HEK293 (cell line): ENCODE measurements around the gene GSTT2B.
"Not testable (repeated sequence)": the region's sequence is repeated elsewhere in the genome, so short reads cannot be mapped to it uniquely, and the experiment has no call there.

Experiments
- CTCF ChIA-PET: fragments of 350-600 bp; formaldehyde crosslinking; extraction: SDS; loops from one replicate; lab custom pipeline; 2021; ENCODE audit warnings: antibody characterized with exemption; lab: Yijun Ruan, JAX
- POLR2A ChIA-PET: fragments of 300-600 bp; formaldehyde crosslinking; extraction: SDS; loops from one replicate; lab custom pipeline; 2020; ENCODE audit warnings: antibody characterized with exemption, inconsistent platforms; lab: Yijun Ruan, JAX
- H3K27ac ChIP-seq: fragments of 200-500 bp; sonication (Bioruptor generic); 2 replicates; pipeline ENCODE4 v1.5.1; 2014; ENCODE audit warnings: low read depth, low read length, control low read depth, inconsistent platforms; ENCODE audit errors: extremely low read depth
- H3K36me3 ChIP-seq, 2 experiments: fragments of 200-500 bp in 1 of 2; sonication (Bioruptor generic) in 1 of 2; 1 replicate in 1 of 2; 2 replicates in 1 of 2; pipeline ENCODE4 v1.5.1; 2014 to 2017; ENCODE audit warnings: inconsistent platforms in 2 of 2, low read length in 2 of 2; ENCODE audit not compliant: control insufficient read depth in 2 of 2, insufficient read depth in 1 of 2
- H3K4me1 ChIP-seq: fragments of 200-500 bp; sonication (Bioruptor generic); 2 replicates; pipeline ENCODE4 v1.5.1; 2014; ENCODE audit warnings: mild to moderate bottlenecking, low read length, inconsistent platforms; ENCODE audit not compliant: control insufficient read depth, insufficient read depth
- H3K4me3 ChIP-seq: 2 replicates; pipeline ENCODE4 v1.5.1; 2011; ENCODE audit warnings: low read depth, mild to moderate bottlenecking, control low read depth, low read length, moderate library complexity
- H3K9me3 ChIP-seq: fragments of 200-500 bp; sonication (Bioruptor generic); 2 replicates; pipeline ENCODE4 v1.5.1; 2014; ENCODE audit warnings: low read depth, low read length, inconsistent platforms; ENCODE audit not compliant: control insufficient read depth, insufficient read depth
- BCL11A ChIP-seq: fragments of 450-650 bp; formaldehyde crosslinking; IDR thresholded peaks from 2 replicates; pipeline ENCODE4 v1.5.1; 2016; ENCODE audit warnings: low read depth, missing biosample characterization, missing genetic modification characterization
- EGR2 ChIP-seq: fragments of 450-650 bp; formaldehyde crosslinking; IDR thresholded peaks from 2 replicates; pipeline ENCODE4 v1.5.1; 2016; ENCODE audit warnings: low read depth, missing biosample characterization, missing genetic modification characterization
- ZFHX2 ChIP-seq: fragments of 450-650 bp; formaldehyde crosslinking; conservative IDR thresholded peaks from 2 replicates; pipeline ENCODE4 v1.5.1; 2016; ENCODE audit warnings: missing biosample characterization, missing genetic modification characterization
- ZNF311 ChIP-seq: fragments of 450-650 bp; formaldehyde crosslinking; IDR thresholded peaks from 2 replicates; pipeline ENCODE4 v1.5.1; 2017; ENCODE audit warnings: missing biosample characterization, missing genetic modification characterization, borderline replicate concordance
- ZNF776 ChIP-seq: fragments of 450-650 bp; formaldehyde crosslinking; IDR thresholded peaks from 2 replicates; pipeline ENCODE4 v1.5.0; 2017; ENCODE audit warnings: missing biosample characterization, missing genetic modification characterization, borderline replicate concordance
- TF ChIP-seq, protein P1 (sequence below): fragments of 450-650 bp; formaldehyde crosslinking; IDR thresholded peaks from 2 replicates; pipeline ENCODE4 v1.5.1; 2016; ENCODE audit warnings: missing biosample characterization, missing genetic modification characterization
- TF ChIP-seq, protein P2 (sequence below): fragments of 450-650 bp; formaldehyde crosslinking; optimal IDR thresholded peaks from 2 replicates; pipeline ENCODE3; 2016; ENCODE audit warnings: missing biosample characterization, mild to moderate bottlenecking, missing genetic modification characterization

The GSTT2B gene

DNA sequence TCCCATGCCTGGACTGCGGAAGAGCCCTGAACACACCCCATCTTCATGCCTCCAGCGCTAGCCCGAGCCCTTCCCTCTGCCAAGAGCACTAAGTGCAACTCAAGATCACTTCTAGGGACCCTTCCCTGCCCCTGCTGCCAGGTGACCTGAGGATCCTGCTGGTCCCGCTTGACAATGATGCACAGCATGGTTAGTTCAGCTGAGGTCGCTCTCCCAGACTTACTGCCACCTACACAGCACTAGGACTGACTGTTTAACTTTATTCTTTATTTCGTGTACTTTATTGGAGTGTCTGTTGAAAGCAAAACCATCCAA, 6.0 kb downstream of the GSTT2B start:
- H3K4me3 ChIP-seq, H3K36me3 ChIP-seq, H3K9me3 ChIP-seq, POLR2A ChIA-PET, H3K4me1 ChIP-seq, CTCF ChIA-PET, H3K27ac ChIP-seq: not testable (repeated sequence)

DNA sequence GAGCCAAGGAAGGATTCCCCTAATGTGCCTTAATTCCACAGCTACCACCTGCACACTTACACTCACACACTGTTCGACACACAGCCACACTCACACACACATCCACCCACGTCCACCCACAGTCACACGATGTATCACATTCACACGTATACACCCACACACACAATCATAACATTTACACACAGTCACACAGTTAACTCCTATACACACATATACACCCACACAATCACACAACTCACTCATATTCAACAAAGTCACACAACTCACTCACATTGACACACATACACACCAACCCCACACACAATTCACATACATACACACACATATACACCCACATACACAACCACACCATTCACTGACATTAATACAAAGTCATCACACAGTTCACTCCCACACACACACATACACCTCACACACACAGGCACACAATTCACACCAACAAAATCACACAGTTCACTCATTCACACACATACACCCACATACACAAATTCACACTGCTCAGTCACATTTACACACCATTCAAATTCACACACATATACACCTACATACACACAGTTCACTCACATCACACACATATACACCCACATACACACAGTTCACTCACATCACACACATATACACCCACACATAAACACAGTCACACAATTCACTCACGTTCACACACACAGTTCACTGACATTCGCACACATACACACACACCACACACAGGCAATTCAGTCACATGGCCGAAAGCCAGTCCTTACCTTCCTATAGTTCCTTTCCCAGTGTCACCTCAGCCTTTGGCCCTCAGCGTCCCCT, 6.6 kb downstream of the GSTT2B start:
- H3K27ac ChIP-seq, H3K36me3 ChIP-seq, H3K4me3 ChIP-seq, CTCF ChIA-PET, H3K4me1 ChIP-seq, H3K9me3 ChIP-seq, POLR2A ChIA-PET: not testable (repeated sequence)
- TF ChIP-seq ZNF311 (tag by site-specific recombination): 0 out of 2 replicates have a peak, but pooled peaks have one; percentile 49
- peak; percentile 100 for TF ChIP-seq ZFHX2 (tag by site-specific recombination)
- peak; percentile 99 for TF ChIP-seq EGR2 (tag by site-specific recombination)
- 0 out of 2 replicates have a peak, but pooled peaks have one; percentile 18 for TF ChIP-seq BCL11A (tag by site-specific recombination)
- TF ChIP-seq ZNF776 (tag by site-specific recombination): 0 out of 2 replicates have a peak, but pooled peaks have one; percentile 19
- TF ChIP-seq, protein P1, sequence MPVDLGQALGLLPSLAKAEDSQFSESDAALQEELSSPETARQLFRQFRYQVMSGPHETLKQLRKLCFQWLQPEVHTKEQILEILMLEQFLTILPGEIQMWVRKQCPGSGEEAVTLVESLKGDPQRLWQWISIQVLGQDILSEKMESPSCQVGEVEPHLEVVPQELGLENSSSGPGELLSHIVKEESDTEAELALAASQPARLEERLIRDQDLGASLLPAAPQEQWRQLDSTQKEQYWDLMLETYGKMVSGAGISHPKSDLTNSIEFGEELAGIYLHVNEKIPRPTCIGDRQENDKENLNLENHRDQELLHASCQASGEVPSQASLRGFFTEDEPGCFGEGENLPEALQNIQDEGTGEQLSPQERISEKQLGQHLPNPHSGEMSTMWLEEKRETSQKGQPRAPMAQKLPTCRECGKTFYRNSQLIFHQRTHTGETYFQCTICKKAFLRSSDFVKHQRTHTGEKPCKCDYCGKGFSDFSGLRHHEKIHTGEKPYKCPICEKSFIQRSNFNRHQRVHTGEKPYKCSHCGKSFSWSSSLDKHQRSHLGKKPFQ (tag by site-specific recombination): peak; percentile 97
- TF ChIP-seq, protein P2, sequence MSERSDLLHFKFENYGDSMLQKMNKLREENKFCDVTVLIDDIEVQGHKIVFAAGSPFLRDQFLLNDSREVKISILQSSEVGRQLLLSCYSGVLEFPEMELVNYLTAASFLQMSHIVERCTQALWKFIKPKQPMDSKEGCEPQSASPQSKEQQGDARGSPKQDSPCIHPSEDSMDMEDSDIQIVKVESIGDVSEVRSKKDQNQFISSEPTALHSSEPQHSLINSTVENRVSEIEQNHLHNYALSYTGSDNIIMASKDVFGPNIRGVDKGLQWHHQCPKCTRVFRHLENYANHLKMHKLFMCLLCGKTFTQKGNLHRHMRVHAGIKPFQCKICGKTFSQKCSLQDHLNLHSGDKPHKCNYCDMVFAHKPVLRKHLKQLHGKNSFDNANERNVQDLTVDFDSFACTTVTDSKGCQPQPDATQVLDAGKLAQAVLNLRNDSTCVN (tag by site-specific recombination): peak; percentile 17
- TF ChIP-seq, all 188 proteins: peak for 7; not testable (repeated sequence) for 181

DNA sequence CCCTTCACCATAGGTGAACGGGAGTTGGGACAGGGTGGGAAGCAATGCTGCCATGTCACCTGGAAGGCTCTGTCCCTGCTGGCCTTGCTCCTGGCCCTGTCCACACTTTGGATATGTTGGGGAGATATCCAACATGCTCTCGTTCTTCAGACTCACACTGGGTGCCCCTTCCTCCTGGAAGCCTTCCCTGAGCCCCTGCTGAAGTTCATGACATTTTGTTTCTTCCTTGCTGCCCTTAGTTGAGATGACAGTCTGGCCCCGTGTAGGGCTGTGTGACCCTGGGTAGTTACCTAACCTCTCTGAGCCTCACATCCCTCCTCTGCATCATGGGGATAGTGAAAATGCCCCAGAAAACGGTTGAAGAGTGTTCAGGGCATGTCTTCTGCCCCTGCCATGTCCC, 7.5 kb downstream of the GSTT2B start:
- H3K4me1 ChIP-seq, CTCF ChIA-PET, H3K4me3 ChIP-seq, POLR2A ChIA-PET, H3K27ac ChIP-seq, H3K9me3 ChIP-seq, H3K36me3 ChIP-seq: not testable (repeated sequence)

DNA sequence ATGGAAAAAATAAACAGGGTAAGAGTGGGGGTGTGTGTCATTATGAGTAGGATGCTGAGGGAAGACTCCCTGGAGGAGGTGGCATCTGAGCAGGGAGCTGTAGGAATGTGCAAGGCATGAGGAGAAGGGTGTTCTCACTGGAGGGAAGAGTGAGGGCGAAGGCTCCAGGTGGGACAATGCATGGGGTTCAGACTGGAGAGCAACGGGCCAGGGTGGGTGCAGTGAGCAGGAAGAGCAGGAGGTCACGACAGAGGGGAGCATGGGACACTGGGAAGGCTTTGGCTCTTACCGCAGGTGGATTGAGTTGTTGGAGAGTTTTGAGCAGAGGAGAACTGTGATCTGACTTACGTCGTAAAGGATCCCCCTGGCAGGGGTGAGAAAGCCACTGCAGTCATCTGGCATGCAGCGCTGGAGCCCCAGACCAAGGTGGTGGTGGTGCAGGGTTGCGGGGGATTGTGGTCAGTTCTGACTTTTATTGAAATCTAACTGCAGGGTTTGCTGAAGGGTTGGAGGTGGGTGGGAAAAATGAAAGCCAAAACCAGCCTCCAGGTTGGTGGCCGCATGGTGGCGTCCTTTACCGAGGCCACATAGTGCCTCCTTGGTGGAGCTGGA, 8.1 kb downstream of the GSTT2B start:
- POLR2A ChIA-PET, H3K36me3 ChIP-seq, CTCF ChIA-PET: not testable (repeated sequence)

DNA sequence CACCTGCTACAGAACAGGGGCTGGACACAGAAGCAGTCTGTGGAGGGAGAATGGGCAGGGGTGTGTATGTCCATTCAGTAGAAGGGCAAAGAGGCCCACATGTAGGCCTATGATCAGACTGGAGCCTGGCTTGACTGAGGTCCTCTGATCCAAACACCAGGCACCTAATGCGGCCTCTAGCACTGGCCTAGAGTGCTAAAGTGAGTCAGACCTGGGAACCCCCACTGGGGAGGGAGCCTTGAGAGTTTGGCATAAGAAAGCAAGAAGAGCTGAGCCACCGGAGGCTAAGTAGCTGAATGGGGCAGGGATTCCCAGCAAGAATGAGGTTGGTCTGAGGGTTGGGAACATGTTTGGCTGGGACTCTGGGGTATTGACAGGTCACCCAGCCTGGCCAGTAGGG, 9.6 kb downstream of the GSTT2B start:
- H3K36me3 ChIP-seq, H3K4me1 ChIP-seq, CTCF ChIA-PET, H3K27ac ChIP-seq, H3K4me3 ChIP-seq, H3K9me3 ChIP-seq, POLR2A ChIA-PET: not testable (repeated sequence)

More for the DNA sequence above, 8.1 kb downstream of the GSTT2B start:
- not testable (repeated sequence) for H3K4me3 ChIP-seq, H3K27ac ChIP-seq, H3K4me1 ChIP-seq, H3K9me3 ChIP-seq

DNA sequence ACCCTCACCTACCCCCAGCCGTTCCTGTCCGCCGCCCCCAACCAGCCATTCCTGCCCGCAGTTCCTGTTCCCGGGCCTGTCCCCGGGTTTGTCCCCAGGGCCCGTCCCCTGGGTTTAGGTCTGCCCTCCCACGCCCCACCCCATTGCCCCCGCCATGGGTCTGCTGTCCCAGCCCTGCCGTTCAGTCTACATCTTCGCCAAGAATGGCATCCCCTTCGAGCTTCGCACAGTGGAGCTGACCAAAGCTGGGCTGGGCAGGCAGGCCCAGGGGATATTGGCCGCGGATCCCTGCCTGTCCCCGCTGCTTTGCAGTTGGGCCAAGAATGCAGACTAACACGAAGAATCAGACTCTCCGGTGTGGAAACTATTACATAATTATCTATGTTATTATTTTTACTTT, 11.2 kb downstream of the GSTT2B start:
- H3K4me1 ChIP-seq, H3K4me3 ChIP-seq, H3K27ac ChIP-seq, H3K36me3 ChIP-seq, CTCF ChIA-PET, POLR2A ChIA-PET, H3K9me3 ChIP-seq: not testable (repeated sequence)

DNA sequence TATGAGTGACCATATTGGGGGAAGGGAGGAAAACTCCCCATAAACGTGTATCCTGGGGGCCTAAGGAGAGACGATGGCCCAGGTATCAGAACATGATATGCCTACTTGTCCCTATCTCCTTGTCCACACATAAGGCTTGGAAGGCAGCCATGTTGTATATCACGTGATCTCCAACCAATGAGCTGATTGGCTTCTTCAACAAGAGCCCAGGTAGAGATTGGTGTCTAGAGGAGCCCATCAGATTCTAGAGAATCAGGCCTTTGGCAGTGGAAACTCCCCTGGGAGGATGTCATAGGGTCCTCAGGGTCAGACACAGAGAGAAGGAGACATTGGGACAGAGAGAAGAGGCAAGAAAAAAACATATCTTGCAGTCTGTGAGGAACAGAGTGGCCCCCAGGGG, 13.6 kb downstream of the GSTT2B start:
- H3K27ac ChIP-seq, H3K36me3 ChIP-seq, H3K9me3 ChIP-seq, H3K4me3 ChIP-seq, H3K4me1 ChIP-seq: not testable (repeated sequence)
- ChIA-PET CTCF (interaction anchor here (1.6 kb wide), 1 partner anchor 53 kb away, joined by 3 read pairs; the partner anchor contains the start of gene MIF), POLR2A (interaction anchor here (0.9 to 1.5 kb wide), 2 partner anchors 53 kb away, joined by 4 to 8 read pairs; partner anchors contain the start of gene MIF)

DNA sequence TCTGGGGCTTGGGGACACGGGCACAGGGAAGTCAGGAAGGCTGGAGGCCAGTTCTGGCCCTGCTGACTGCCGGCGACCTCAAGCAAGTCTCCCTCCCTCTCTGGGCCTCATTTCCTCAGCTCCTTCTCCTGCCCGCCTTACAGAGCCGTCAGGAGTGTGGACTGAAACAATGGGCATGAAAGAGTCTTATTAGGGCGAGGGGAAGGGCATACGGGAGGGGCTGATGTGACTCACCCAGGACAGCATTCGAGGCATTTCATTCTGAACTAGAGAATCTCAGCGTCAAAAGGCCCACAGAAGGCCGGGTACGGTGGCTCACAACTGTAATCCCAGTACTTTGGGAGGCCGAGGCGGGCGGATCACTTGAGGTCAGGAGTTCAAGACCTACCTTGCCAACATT, 20.8 kb downstream of the GSTT2B start:
- H3K36me3 ChIP-seq, POLR2A ChIA-PET, H3K4me1 ChIP-seq, H3K9me3 ChIP-seq, H3K4me3 ChIP-seq, H3K27ac ChIP-seq: not testable (repeated sequence)
- CTCF ChIA-PET: interaction anchor here (0.7 kb wide), 1 partner anchor 157 kb away, joined by 3 read pairs; no protein-coding TSS in a partner anchor
